ENCODE results near the gene PCDH15. TPM values are rescaled to one million over a fixed set of nuclear protein-coding genes. Genes with fewer than 3 reads are reported as not detected.
"Not testable (repeated sequence)": the region's sequence is repeated elsewhere in the genome, so short reads cannot be mapped to it uniquely, and the experiment has no call there.

PCDH15 gene
- total RNA-seq, 1 donor from 2014 or later, result 0.07 TPM

GRCh38 chr10:53955091-53955490, 845.9 kb downstream of the PCDH15 start:
- no peak for DNase-seq (ENCODE audit: low spot score)
- peaks cover 11% of the 10 kb centered on the region for H3K9me3 Mint-ChIP-seq
- H3K4me1 Mint-ChIP-seq (ENCODE audit: low read depth), result no peaks in the 10 kb centered on the region
- intact Hi-C loops (cut with micrococcal nuclease), result no loop called here
- no peaks in the 10 kb centered on the region for H3K36me3 Mint-ChIP-seq (ENCODE audit: low read depth)
- H3K27ac Mint-ChIP-seq, result no peak overlapping the region
- no peak overlapping the region for H3K4me3 Mint-ChIP-seq (ENCODE audit: low read depth)
- no peaks in the 10 kb centered on the region for H3K27me3 Mint-ChIP-seq (ENCODE audit: low read depth)

GRCh38 chr10:53952698-53953630, 848.1 kb downstream of the PCDH15 start:
- no peaks in the 10 kb centered on the region for H3K27me3 Mint-ChIP-seq (ENCODE audit: low read depth)
- H3K4me3 Mint-ChIP-seq (ENCODE audit: low read depth), result no peak overlapping the region
- H3K27ac Mint-ChIP-seq, result no peak overlapping the region
- no peaks in the 10 kb centered on the region for H3K4me1 Mint-ChIP-seq (ENCODE audit: low read depth)
- H3K36me3 Mint-ChIP-seq (ENCODE audit: low read depth), result no peaks in the 10 kb centered on the region
- H3K9me3 Mint-ChIP-seq, result peaks cover 6% of the 10 kb centered on the region
- no peak for DNase-seq (ENCODE audit: low spot score)
- intact Hi-C loops (cut with micrococcal nuclease), result no loop called here

GRCh38 chr10:53939654-53940053, 861.4 kb downstream of the PCDH15 start:
- no peaks in the 10 kb centered on the region for H3K27me3 Mint-ChIP-seq (ENCODE audit: low read depth)
- peaks cover 26% of the 10 kb centered on the region for H3K9me3 Mint-ChIP-seq
- H3K36me3 Mint-ChIP-seq (ENCODE audit: low read depth), result no peaks in the 10 kb centered on the region
- intact Hi-C loops (cut with micrococcal nuclease), result no loop called here
- no peaks in the 10 kb centered on the region for H3K4me1 Mint-ChIP-seq (ENCODE audit: low read depth)
- DNase-seq (ENCODE audit: low spot score), result no peak
- H3K4me3 Mint-ChIP-seq (ENCODE audit: low read depth), result no peak overlapping the region
- no peak overlapping the region for H3K27ac Mint-ChIP-seq

DNA sequence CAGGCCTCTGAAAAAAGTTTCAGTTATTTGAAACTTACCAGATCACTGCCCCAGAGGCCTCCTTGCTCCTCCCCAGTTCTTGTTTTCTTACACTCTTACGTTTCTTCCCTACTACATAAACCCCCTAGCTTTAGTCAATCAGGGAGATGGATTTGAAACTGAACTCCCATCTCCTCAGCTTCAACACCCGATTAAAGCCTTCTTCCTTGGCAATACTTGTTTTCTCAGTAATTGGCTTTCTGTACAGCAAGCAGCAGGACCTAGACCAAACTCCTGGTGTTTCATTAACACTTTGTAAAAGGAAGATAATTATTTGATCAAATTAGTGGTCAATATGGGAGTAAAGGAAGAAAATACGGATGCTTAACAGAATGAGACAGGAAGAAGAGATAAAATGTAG, 870.4 kb downstream of the PCDH15 start:
- no peak for DNase-seq (ENCODE audit: low spot score)
- Mint-ChIP-seq H3K4me3 (ENCODE audit: low read depth) (no peak overlapping the region), H3K9me3 (peaks cover 26% of the 10 kb centered on the region), H3K27ac (no peak overlapping the region), H3K36me3 (ENCODE audit: low read depth) (no peaks in the 10 kb centered on the region), H3K4me1 (ENCODE audit: low read depth) (no peaks in the 10 kb centered on the region), H3K27me3 (ENCODE audit: low read depth) (no peaks in the 10 kb centered on the region)
- intact Hi-C loops (cut with micrococcal nuclease), result no loop called here

DNA sequence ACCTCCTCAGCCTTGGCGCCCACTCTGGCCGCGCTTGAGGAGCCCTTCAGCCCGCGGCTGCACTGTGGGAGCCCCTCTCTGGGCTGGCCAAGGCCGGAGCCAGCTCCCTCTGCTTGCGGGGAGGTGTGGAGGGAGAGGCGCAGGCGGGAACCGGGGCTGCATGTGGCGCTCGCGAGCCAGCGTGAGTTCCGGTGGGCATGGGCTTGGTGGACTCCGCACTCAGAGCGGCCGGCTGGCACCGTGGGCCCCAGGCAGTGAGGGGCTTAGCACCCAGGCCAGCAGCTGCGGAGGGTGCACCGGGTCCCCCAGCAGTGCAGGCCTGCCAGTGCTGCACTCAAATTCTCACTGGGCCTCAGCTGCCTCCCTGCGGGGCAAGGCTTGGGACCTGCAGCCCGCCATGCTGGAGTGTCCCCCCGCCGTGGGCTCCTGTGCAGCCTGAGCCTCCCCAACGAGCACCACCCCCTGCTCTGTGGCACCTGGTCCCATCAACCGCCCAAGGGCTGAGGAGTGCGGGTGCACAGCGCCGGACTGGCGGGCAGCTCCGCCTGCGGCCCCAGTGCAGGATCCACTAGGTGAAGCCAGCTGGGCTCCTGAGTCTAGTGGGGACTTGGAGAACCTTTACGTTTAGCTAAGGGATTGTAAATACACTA, 876.9 kb downstream of the PCDH15 start:
- DNase-seq (ENCODE audit: low spot score); H3K36me3 Mint-ChIP-seq (ENCODE audit: low read depth); H3K27me3 Mint-ChIP-seq (ENCODE audit: low read depth); intact Hi-C loops (cut with micrococcal nuclease); H3K27ac Mint-ChIP-seq; H3K4me3 Mint-ChIP-seq (ENCODE audit: low read depth); H3K4me1 Mint-ChIP-seq (ENCODE audit: low read depth): not testable (repeated sequence)
- peaks cover 33% of the 10 kb centered on the region for H3K9me3 Mint-ChIP-seq

- no peaks in the 10 kb centered on the region for H3K36me3 Mint-ChIP-seq (ENCODE audit: low read depth)
- no peak overlapping the region for H3K27ac Mint-ChIP-seq
- H3K27me3 Mint-ChIP-seq (ENCODE audit: low read depth), result no peaks in the 10 kb centered on the region
- H3K4me1 Mint-ChIP-seq (ENCODE audit: low read depth), result no peaks in the 10 kb centered on the region
- peaks cover 14% of the 10 kb centered on the region for H3K9me3 Mint-ChIP-seq
- intact Hi-C loops (cut with micrococcal nuclease), result no loop called here
- no peak overlapping the region for H3K4me3 Mint-ChIP-seq (ENCODE audit: low read depth)
- no peak for DNase-seq (ENCODE audit: low spot score)
These were observed 882.3 kb downstream of the PCDH15 start for GRCh38 chr10:53918755-53919154.

DNA sequence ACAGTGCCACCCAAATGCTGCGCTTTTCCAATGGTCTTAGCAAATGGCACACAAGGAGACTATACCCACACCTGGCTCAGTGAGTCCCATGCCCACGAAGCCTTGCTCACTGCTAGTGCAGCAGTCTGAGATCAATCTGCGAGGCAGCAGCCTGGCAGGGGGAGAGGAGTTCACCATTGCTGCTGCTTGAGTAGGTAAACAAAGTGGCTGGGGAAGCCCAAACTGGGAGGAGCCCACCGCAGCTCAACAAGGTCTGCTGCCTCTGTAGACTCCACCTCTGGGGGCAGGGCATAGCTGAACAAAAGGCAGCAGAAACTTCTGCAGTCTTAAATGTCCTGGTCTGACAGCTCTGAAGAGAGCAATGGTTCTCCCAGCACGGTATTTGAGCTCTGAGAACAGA, 891.2 kb downstream of the PCDH15 start:
- intact Hi-C loops (cut with micrococcal nuclease), result no loop called here
- Mint-ChIP-seq H3K9me3 (peaks cover 35% of the 10 kb centered on the region), H3K36me3 (ENCODE audit: low read depth) (no peaks in the 10 kb centered on the region), H3K27me3 (ENCODE audit: low read depth) (no peaks in the 10 kb centered on the region), H3K4me3 (ENCODE audit: low read depth) (no peak overlapping the region), H3K27ac (no peak overlapping the region), H3K4me1 (ENCODE audit: low read depth) (no peaks in the 10 kb centered on the region)
- DNase-seq (ENCODE audit: low spot score), result no peak

DNA sequence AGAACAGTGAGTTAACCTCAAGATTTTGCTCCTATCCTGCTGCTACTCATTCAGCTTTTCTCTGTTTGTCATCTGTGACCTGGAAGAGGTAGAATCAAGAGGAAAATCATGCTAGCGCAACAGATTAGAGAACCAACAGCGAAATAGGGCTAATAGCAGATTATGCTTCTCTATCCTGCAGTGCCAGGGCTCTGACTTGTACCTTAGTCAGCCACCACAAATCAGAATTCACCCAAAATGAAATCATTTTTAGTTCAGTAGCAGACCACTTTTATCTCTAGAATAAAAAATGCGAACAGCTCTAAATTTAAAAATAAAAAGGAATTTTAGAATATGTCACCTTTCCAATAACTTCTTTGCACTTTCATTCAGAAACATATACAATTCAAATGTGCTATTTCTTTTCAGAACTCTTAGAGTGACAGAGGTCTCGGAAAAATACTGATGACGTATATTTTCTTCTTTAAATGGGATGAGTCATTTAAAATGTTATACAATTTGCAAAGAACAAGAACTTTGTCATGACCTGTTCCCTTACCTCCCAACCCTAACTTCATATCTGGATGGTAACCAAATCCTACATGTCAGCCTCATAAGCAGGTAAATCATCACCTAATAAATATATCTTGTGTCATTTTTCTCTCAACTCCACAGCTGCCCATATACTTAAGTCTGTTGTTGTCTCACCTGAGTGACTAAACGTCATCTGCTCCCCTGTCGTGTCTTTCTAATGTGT, 896.4 kb downstream of the PCDH15 start:
- H3K4me1 Mint-ChIP-seq (ENCODE audit: low read depth), result no peaks in the 10 kb centered on the region
- H3K27ac Mint-ChIP-seq, result no peak overlapping the region
- no peak overlapping the region for H3K4me3 Mint-ChIP-seq (ENCODE audit: low read depth)
- no peaks in the 10 kb centered on the region for H3K36me3 Mint-ChIP-seq (ENCODE audit: low read depth)
- H3K27me3 Mint-ChIP-seq (ENCODE audit: low read depth), result no peaks in the 10 kb centered on the region
- intact Hi-C loops (cut with micrococcal nuclease), result no loop called here
- no peak for DNase-seq (ENCODE audit: low spot score)
- H3K9me3 Mint-ChIP-seq, result peaks cover 12% of the 10 kb centered on the region

DNA sequence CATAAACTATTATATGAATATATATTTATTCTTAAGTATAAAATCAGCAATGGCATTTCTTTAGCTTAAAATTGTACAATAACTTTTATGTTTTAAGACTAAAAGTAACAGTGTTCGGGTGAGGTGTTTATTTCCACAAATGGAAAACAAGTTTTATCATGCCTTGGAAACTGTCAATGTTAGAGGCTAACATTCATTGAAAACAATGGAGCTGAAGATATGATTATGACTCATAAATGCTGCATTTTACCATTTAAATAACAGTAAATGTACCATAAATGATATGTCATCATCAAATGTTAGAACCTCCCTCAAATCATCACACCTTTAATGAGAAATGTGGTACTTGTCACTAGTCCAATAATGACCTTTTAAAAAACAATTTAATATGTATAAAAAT, 897.3 kb downstream of the PCDH15 start:
- H3K27ac Mint-ChIP-seq, result no peak overlapping the region
- intact Hi-C loops (cut with micrococcal nuclease), result no loop called here

DNA sequence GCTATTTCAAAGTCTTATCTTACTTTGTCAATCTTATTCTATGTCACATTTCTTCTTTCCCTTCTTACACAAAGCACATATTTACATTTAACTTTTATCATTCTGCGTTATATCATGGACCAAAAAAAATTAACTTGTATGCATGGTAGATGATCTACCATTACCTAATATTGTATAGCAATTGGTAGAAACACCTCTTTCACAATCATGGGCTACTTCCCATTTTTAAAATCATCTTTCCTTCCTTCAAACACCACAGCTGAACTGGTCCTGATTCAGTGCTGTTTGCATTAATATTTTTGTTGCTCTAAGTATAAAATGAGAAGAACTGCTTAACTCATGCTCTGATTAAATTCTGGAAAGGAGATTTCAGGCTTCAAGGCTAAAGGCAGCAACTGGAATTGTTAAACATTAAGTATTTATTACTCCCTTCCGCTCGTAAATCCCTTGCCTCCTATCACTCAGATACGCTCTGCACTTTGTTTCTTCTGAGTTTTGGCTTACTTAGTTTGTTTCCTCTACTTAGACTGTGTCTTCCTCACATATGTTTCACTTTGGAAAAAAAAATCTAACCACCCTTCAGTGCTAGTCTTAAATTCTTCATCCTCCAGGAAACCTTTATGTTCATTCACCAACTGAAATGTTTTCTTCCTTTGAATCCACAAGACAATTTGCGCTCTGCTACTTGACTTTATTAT, 901.4 kb downstream of the PCDH15 start:
- H3K4me1 Mint-ChIP-seq (ENCODE audit: low read depth), result no peaks in the 10 kb centered on the region
- no peak overlapping the region for H3K4me3 Mint-ChIP-seq (ENCODE audit: low read depth)
- H3K9me3 Mint-ChIP-seq, result peaks cover 5% of the 10 kb centered on the region
- H3K27ac Mint-ChIP-seq, result no peak overlapping the region
- H3K36me3 Mint-ChIP-seq (ENCODE audit: low read depth), result no peaks in the 10 kb centered on the region
- H3K27me3 Mint-ChIP-seq (ENCODE audit: low read depth), result no peaks in the 10 kb centered on the region
- no peak for DNase-seq (ENCODE audit: low spot score)
- intact Hi-C loops (cut with micrococcal nuclease), result no loop called here

More for the DNA sequence above, 897.3 kb downstream of the PCDH15 start:
- DNase-seq (ENCODE audit: low spot score), result no peak
- Mint-ChIP-seq H3K27me3 (ENCODE audit: low read depth) (no peaks in the 10 kb centered on the region), H3K9me3 (peaks cover 12% of the 10 kb centered on the region), H3K4me1 (ENCODE audit: low read depth) (no peaks in the 10 kb centered on the region), H3K36me3 (ENCODE audit: low read depth) (no peaks in the 10 kb centered on the region), H3K4me3 (ENCODE audit: low read depth) (no peak overlapping the region)

GRCh38 chr10:53898532-53898931, 902.5 kb downstream of the PCDH15 start:
- peaks cover 5% of the 10 kb centered on the region for H3K9me3 Mint-ChIP-seq
- no peak for DNase-seq (ENCODE audit: low spot score)
- H3K27me3 Mint-ChIP-seq (ENCODE audit: low read depth), result no peaks in the 10 kb centered on the region
- no peaks in the 10 kb centered on the region for H3K4me1 Mint-ChIP-seq (ENCODE audit: low read depth)
- no peaks in the 10 kb centered on the region for H3K36me3 Mint-ChIP-seq (ENCODE audit: low read depth)
- H3K4me3 Mint-ChIP-seq (ENCODE audit: low read depth), result no peak overlapping the region
- intact Hi-C loops (cut with micrococcal nuclease), result no loop called here
- H3K27ac Mint-ChIP-seq, result no peak overlapping the region

DNA sequence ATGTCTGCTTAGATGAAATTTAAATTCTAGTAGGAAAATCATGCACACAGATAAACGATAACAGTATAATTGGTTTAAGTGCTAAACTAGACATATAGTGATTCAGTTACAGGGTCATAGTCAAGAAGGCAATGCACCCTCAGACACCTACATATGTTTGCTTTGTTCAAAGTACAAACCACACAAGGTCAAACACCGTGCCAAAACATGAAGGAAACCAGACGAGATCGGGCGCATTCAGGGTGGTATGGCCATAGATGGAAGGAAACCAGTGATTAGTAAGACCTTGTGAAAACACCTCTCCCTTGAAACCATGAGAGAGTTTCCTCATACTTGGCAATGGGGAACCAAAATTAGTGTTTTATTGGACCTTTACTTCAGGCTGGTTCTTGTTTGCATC, 906.9 kb downstream of the PCDH15 start:
- Mint-ChIP-seq H3K27me3 (ENCODE audit: low read depth) (no peaks in the 10 kb centered on the region), H3K9me3 (peaks cover 11% of the 10 kb centered on the region), H3K4me1 (ENCODE audit: low read depth) (no peaks in the 10 kb centered on the region), H3K4me3 (ENCODE audit: low read depth) (no peak overlapping the region), H3K36me3 (ENCODE audit: low read depth) (no peaks in the 10 kb centered on the region), H3K27ac (no peak overlapping the region)
- no peak for DNase-seq (ENCODE audit: low spot score)
- intact Hi-C loops (cut with micrococcal nuclease), result no loop called here

Data from activated T-helper 2 cell treated with anti-CD3 and anti-CD28 coated beads, Interferon-gamma antibody, Interleukin-2, Interleukin-4, amounts not matched to agents 10 μg/mL and 5 μg/mL and 100 μg/mL, durations not matched to agents 14 hours and 24 hours and 36 hours (primary cell).